GM23248 (cell line): ENCODE data around the gene ZFAND2B. TPM values are rescaled to one million over a fixed set of nuclear protein-coding genes. Genes with fewer than 3 reads are reported as not detected.

Source experiments
- DNase-seq: peaks from one replicate; pipeline ENCODE4 v3.0.0-alpha.2; 2015
- H2AFZ ChIP-seq: fragments of 200-600 bp; sonication (generic); 2 replicates; pipeline ENCODE4 v1.6.1; 2016; ENCODE audit warnings: antibody characterized with exemption
- H3F3A ChIP-seq: fragments of 200-600 bp; sonication (generic); 2 replicates; pipeline ENCODE4 v1.6.1; 2016; ENCODE audit warnings: mild to moderate bottlenecking, antibody characterized with exemption, mixed run types; ENCODE audit not compliant: insufficient read depth
- H3K27ac ChIP-seq: fragments of 200-600 bp; sonication (generic); 2 replicates; pipeline ENCODE4 v1.5.1; 2016; ENCODE audit warnings: mild to moderate bottlenecking
- H3K27me3 ChIP-seq: fragments of 200-600 bp; sonication (generic); replicated peaks from 2 replicates; pipeline ENCODE4 v1.6.1; 2016; ENCODE audit warnings: mild to moderate bottlenecking; ENCODE audit not compliant: insufficient read depth
- H3K36me3 ChIP-seq: fragments of 200-600 bp; sonication (generic); 2 replicates; pipeline ENCODE4 v1.6.1; 2016; ENCODE audit warnings: low read depth, mild to moderate bottlenecking
- H3K4me1 ChIP-seq: fragments of 200-600 bp; sonication (generic); 2 replicates; pipeline ENCODE4 v1.6.1; 2016; ENCODE audit warnings: mild to moderate bottlenecking; ENCODE audit not compliant: insufficient read depth
- H3K4me2 ChIP-seq: fragments of 200-600 bp; sonication (generic); one replicate; pipeline ENCODE4 v1.6.1; 2016; ENCODE audit warnings: mild to moderate bottlenecking; ENCODE audit not compliant: unreplicated experiment
- H3K4me3 ChIP-seq: fragments of 200-600 bp; sonication (generic); 2 replicates; pipeline ENCODE4 v1.5.1; 2016; ENCODE audit warnings: mild to moderate bottlenecking
- H3K79me2 ChIP-seq: fragments of 200-600 bp; sonication (generic); 2 replicates; pipeline ENCODE4 v1.6.1; 2016; ENCODE audit warnings: mild to moderate bottlenecking; ENCODE audit not compliant: insufficient read depth
- H3K9ac ChIP-seq: fragments of 200-600 bp; sonication (generic); 2 replicates; pipeline ENCODE4 v1.6.1; 2016; ENCODE audit warnings: mild to moderate bottlenecking
- H3K9me2 ChIP-seq: fragments of 200-600 bp; sonication (generic); 2 replicates; pipeline ENCODE4 v1.6.1; 2016; ENCODE audit warnings: mixed run types, mild to moderate bottlenecking, moderate library complexity; ENCODE audit not compliant: insufficient read depth
- H3K9me3 ChIP-seq: fragments of 200-600 bp; sonication (generic); one replicate; pipeline ENCODE4 v1.6.1; 2017; ENCODE audit warnings: low read depth
- H4K20me1 ChIP-seq: fragments of 200-600 bp; sonication (generic); 2 replicates; pipeline ENCODE4 v1.6.0; 2016; ENCODE audit not compliant: insufficient read depth
- EZH2 ChIP-seq: fragments of 200-600 bp; sonication (generic); IDR thresholded peaks from 2 replicates; pipeline ENCODE4 v1.6.1; 2018; ENCODE audit warnings: antibody characterized with exemption, mild to moderate bottlenecking; ENCODE audit not compliant: insufficient read depth, poor library complexity, severe bottlenecking
- EZH2phosphoT487 ChIP-seq: fragments of 200-600 bp; sonication (generic); IDR thresholded peaks from 2 replicates; pipeline ENCODE4 v1.6.1; 2018; ENCODE audit warnings: antibody characterized with exemption, moderate library complexity, mild to moderate bottlenecking, low read depth; ENCODE audit not compliant: insufficient read depth
- WGBS, 2 experiments: methylation state at CpG; one replicate each; pipeline ENCODE4 v1.1.6; 2015 to 2017; ENCODE audit warnings: low lambda C conversion rate in 2 of 2, low coverage in 1 of 2; ENCODE audit errors: missing lambda C conversion rate in 2 of 2; 5-methylcytosine and 5-hydroxymethylcytosine counted together
- in situ Hi-C: fragments of 300-500 bp; cut with MboI; formaldehyde crosslinking; loops from 2 replicates; pipeline ENCODE4 v1.15.0; 2020
- polyA plus RNA-seq: library from polyadenylated mRNA; unstranded; fragments of >200 nt; fragmentation: Nextera tagmentation; extraction: Ambion mirVana; gene quantifications from 2 replicates; pipeline ENCODE4 v1.2.1, GENCODE V29; 2016
- total RNA-seq: library from RNA; depleted of rRNA; stranded (reverse); fragments of >200 nt; shearing (Covaris generic); gene quantifications from 2 replicates; pipeline ENCODE4 v1.2.3, GENCODE V29; 2014

ZFAND2B gene
- total and polyA plus RNA-seq, 2 experiments from 2014 or later, result 38.9 to 39.3 TPM

GRCh38 chr2:219213026-219213415 is 6.4 kb downstream of the ZFAND2B start:
- Histone ChIP-seq H3K4me1 (peaks cover 14% of the 10 kb centered on the region), H3K9me3 (no peaks in the 10 kb centered on the region), H3K4me3 (no peak overlapping the region), H4K20me1 (no peaks in the 10 kb centered on the region), H3K79me2 (peaks cover 14% of the 10 kb centered on the region; the same call in 1 of the 2 replicates), H2AFZ (no peak overlapping the region), H3F3A (peaks cover 8% of the 10 kb centered on the region; the same call in 1 of the 2 replicates), H3K9me2 (no peaks in the 10 kb centered on the region), H3K9ac (no peak overlapping the region), H3K27me3 (no peaks in the 10 kb centered on the region), H3K36me3 (no peaks in the 10 kb centered on the region), H3K4me2 (no peak overlapping the region), H3K27ac (no peak overlapping the region)
- no peak for TF ChIP-seq EZH2phosphoT487
- TF ChIP-seq EZH2, result no peak
- in situ Hi-C loops, result no loop called here
- no peak for DNase-seq
- 93 to 95% methylated on average over 8 of the region's 8 CpGs for WGBS, 2 experiments

- Histone ChIP-seq H3K9ac (no peak overlapping the region), H3K9me3 (no peaks in the 10 kb centered on the region), H3F3A (0 out of 2 replicates have a peak, but pooled peaks cover 2% of the 10 kb centered on the region), H2AFZ (no peak overlapping the region), H3K4me3 (no peak overlapping the region), H4K20me1 (no peaks in the 10 kb centered on the region), H3K36me3 (no peaks in the 10 kb centered on the region), H3K4me1 (peaks cover 10% of the 10 kb centered on the region), H3K27me3 (no peaks in the 10 kb centered on the region), H3K4me2 (no peak overlapping the region), H3K9me2 (no peaks in the 10 kb centered on the region), H3K79me2 (peaks cover 11% of the 10 kb centered on the region; the same call in 1 of the 2 replicates), H3K27ac (no peak overlapping the region)
- in situ Hi-C loops, result no loop called here
- no peak for DNase-seq
- 97% methylated on average over 10 of the region's 10 CpGs for WGBS, 2 experiments
- no peak for TF ChIP-seq EZH2phosphoT487
- no peak for TF ChIP-seq EZH2
These were observed 7.0 kb downstream of the ZFAND2B start for GRCh38 chr2:219213486-219214071.

GRCh38 chr2:219214141-219214540 is 7.6 kb downstream of the ZFAND2B start:
- Histone ChIP-seq H2AFZ (no peak overlapping the region), H3K9ac (no peak overlapping the region), H3K27me3 (no peaks in the 10 kb centered on the region), H3K9me3 (no peaks in the 10 kb centered on the region), H3K36me3 (no peaks in the 10 kb centered on the region), H3F3A (peaks cover 2% of the 10 kb centered on the region), H3K4me3 (no peak overlapping the region), H3K4me1 (peaks cover 12% of the 10 kb centered on the region), H3K27ac (no peak overlapping the region), H4K20me1 (no peaks in the 10 kb centered on the region), H3K79me2 (peaks cover 11% of the 10 kb centered on the region; the same call in 1 of the 2 replicates), H3K4me2 (no peak overlapping the region), H3K9me2 (no peaks in the 10 kb centered on the region)
- no peak for DNase-seq
- no peak for TF ChIP-seq EZH2phosphoT487
- no peak for TF ChIP-seq EZH2
- in situ Hi-C loops, result no loop called here
- 96 to 98% methylated on average over 15 of the region's 15 CpGs for WGBS, 2 experiments

- H3K36me3 ChIP-seq, result no peaks in the 10 kb centered on the region
- DNase-seq, result no peak
- peaks cover 16% of the 10 kb centered on the region for H3K4me1 ChIP-seq
- H3K9me2 ChIP-seq, result no peaks in the 10 kb centered on the region
- H3K27me3 ChIP-seq, result no peaks in the 10 kb centered on the region
- no peak overlapping the region for H3K27ac ChIP-seq
- H3K4me3 ChIP-seq, result no peak overlapping the region
- H3K9me3 ChIP-seq, result no peaks in the 10 kb centered on the region
- TF ChIP-seq EZH2 (no peak), EZH2phosphoT487 (no peak)
- 90 to 92% methylated on average over 6 of the region's 6 CpGs for WGBS, 2 experiments
- H3F3A ChIP-seq, result peaks cover 8% of the 10 kb centered on the region
- peaks cover 11% of the 10 kb centered on the region; the same call in 1 of the 2 replicates for H3K79me2 ChIP-seq
- no peaks in the 10 kb centered on the region for H4K20me1 ChIP-seq
- in situ Hi-C loops, result no loop called here
- H2AFZ ChIP-seq, result no peak overlapping the region
- H3K4me2 ChIP-seq, result no peak overlapping the region
- no peak overlapping the region for H3K9ac ChIP-seq
These were observed 8.2 kb downstream of the ZFAND2B start for GRCh38 chr2:219214786-219215185.
